PC-9 (cell line): ENCODE measurements around the gene PHYHIPL. TPM values are rescaled to one million over a fixed set of nuclear protein-coding genes. Genes with fewer than 3 reads are reported as not detected.

ENCODE experiments used
- BruUV-seq: library from RNA; stranded (reverse); fragments of 400-500 nt; replicated peaks from 2 replicates; lab custom pipeline; 2021; lab: Mats Ljungman, UMichigan
- CTCF ChIA-PET: fragments of 300-600 bp; sonication (Branson Sonifier 250); formaldehyde crosslinking; loops from one replicate; lab custom pipeline; 2022; ENCODE audit warnings: antibody characterized with exemption; lab: Charles Lee
- POLR2A ChIA-PET: fragments of 300-600 bp; sonication (Branson Sonifier 250); formaldehyde crosslinking; loops from one replicate; lab custom pipeline; 2022; ENCODE audit warnings: antibody characterized with exemption; ENCODE audit not compliant: unreplicated experiment; lab: Charles Lee
- DNase-seq, 2 experiments: peaks; one replicate each; pipeline versions ENCODE4 v3.0.0 to v3.0.0-alpha.2; 2015 to 2022; ENCODE audit warnings: mixed read lengths in 1 of 2
- H2AFZ ChIP-seq: fragments of 200-600 bp; sonication (generic); 2 replicates; pipeline ENCODE4 v1.8.1; 2017; ENCODE audit warnings: antibody characterized with exemption
- H3F3A ChIP-seq: fragments of 200-600 bp; sonication (generic); 2 replicates; pipeline ENCODE4 v1.8.1; 2017; ENCODE audit warnings: antibody characterized with exemption, mild to moderate bottlenecking, low read depth; ENCODE audit not compliant: insufficient read depth
- H3K27ac ChIP-seq: fragments of 200-600 bp; sonication (generic); 2 replicates; pipeline ENCODE4 v1.6.1; 2016; ENCODE audit warnings: mixed run types
- H3K27me3 ChIP-seq: fragments of 200-600 bp; sonication (generic); 2 replicates; pipeline ENCODE4 v1.6.1; 2016; ENCODE audit warnings: low read depth, mixed run types; ENCODE audit not compliant: insufficient read depth
- H3K36me3 ChIP-seq: fragments of 200-600 bp; sonication (generic); 2 replicates; pipeline ENCODE4 v1.6.1; 2016; ENCODE audit warnings: low read depth, mixed run types
- H3K4me1 ChIP-seq: fragments of 200-600 bp; sonication (generic); replicated peaks from 2 replicates; pipeline ENCODE4 v1.6.1; 2016; ENCODE audit warnings: mixed run types; ENCODE audit not compliant: insufficient read depth
- H3K4me2 ChIP-seq: fragments of 200-600 bp; sonication (generic); 2 replicates; pipeline ENCODE4 v1.6.1; 2017; ENCODE audit warnings: mixed run types
- H3K4me3 ChIP-seq: fragments of 200-600 bp; sonication (generic); 2 replicates; pipeline ENCODE4 v1.6.1; 2016; ENCODE audit warnings: mixed run types
- H3K79me2 ChIP-seq: fragments of 200-600 bp; sonication (generic); 2 replicates; pipeline ENCODE4 v1.6.1; 2017; ENCODE audit warnings: low read depth, mixed run types
- H3K9me2 ChIP-seq: fragments of 200-600 bp; sonication (generic); 2 replicates; pipeline ENCODE4 v1.8.1; 2017; ENCODE audit warnings: mild to moderate bottlenecking; ENCODE audit not compliant: insufficient read depth
- H3K9me3 ChIP-seq: fragments of 200-600 bp; sonication (generic); 2 replicates; pipeline ENCODE4 v1.8.1; 2016; ENCODE audit warnings: low read depth; ENCODE audit not compliant: insufficient read depth
- H4K20me1 ChIP-seq: fragments of 200-600 bp; sonication (generic); 2 replicates; pipeline ENCODE4 v1.8.1; 2017; ENCODE audit not compliant: insufficient read depth
- EZH2 ChIP-seq: fragments of 200-600 bp; sonication (generic); IDR thresholded peaks from 2 replicates; pipeline ENCODE4 v1.8.0; 2017; ENCODE audit warnings: antibody characterized with exemption, low read depth
- intact Hi-C: fragments of 100-400 bp; cut with micrococcal nuclease; formaldehyde crosslinking; loops from one replicate; pipeline ENCODE4 v1.10.0; 2022; ENCODE audit not compliant: unreplicated experiment
- total RNA-seq: library from RNA; stranded (reverse); gene quantifications from 2 replicates; pipeline ENCODE4 v1.2.3, GENCODE V29; 2021
- TF ChIP-seq, protein P1 (sequence below): fragments of 200-600 bp; sonication (generic); conservative IDR thresholded peaks from 2 replicates; pipeline ENCODE4 v1.6.1; 2017; ENCODE audit warnings: mixed run types, antibody characterized with exemption, mild to moderate bottlenecking, moderate library complexity

PHYHIPL gene
- total RNA-seq, 1 experiment from 2014 or later: not detected

DNA sequence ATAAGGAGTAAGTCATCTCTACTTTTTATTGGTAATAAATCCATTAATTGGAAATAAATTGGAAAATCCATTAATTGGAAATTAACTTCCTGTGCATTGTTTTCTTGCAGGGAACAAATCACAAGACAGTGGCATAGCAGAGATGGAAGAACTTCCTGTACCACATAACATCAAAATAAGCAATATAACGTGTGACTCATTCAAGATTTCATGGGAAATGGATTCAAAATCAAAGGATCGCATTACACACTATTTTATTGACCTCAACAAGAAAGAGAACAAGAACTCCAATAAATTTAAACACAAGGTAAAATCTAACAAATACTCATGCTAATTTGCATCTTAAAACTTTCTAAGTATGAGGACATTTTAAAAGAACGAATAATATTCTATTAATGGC is 57.8 kb downstream of the PHYHIPL start:
- no peak overlapping the region for H3K4me2 ChIP-seq
- H4K20me1 ChIP-seq: no peaks in the 10 kb centered on the region
- H2AFZ ChIP-seq: no peak overlapping the region
- ChIA-PET CTCF (no interaction called here), POLR2A (no interaction called here)
- no peak overlapping the region for H3K4me3 ChIP-seq
- intact Hi-C loops: loop anchor here (10.0 kb wide), 1 partner anchor 811 kb away; no protein-coding TSS in a partner anchor
- no TSS peak for BruUV-seq
- DNase-seq: no peak
- TF ChIP-seq, protein P1, sequence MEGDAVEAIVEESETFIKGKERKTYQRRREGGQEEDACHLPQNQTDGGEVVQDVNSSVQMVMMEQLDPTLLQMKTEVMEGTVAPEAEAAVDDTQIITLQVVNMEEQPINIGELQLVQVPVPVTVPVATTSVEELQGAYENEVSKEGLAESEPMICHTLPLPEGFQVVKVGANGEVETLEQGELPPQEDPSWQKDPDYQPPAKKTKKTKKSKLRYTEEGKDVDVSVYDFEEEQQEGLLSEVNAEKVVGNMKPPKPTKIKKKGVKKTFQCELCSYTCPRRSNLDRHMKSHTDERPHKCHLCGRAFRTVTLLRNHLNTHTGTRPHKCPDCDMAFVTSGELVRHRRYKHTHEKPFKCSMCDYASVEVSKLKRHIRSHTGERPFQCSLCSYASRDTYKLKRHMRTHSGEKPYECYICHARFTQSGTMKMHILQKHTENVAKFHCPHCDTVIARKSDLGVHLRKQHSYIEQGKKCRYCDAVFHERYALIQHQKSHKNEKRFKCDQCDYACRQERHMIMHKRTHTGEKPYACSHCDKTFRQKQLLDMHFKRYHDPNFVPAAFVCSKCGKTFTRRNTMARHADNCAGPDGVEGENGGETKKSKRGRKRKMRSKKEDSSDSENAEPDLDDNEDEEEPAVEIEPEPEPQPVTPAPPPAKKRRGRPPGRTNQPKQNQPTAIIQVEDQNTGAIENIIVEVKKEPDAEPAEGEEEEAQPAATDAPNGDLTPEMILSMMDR: no peak
- no peak for TF ChIP-seq EZH2
- no peak overlapping the region for H3K27ac ChIP-seq
- no peaks in the 10 kb centered on the region for H3K9me3 ChIP-seq
- no peaks in the 10 kb centered on the region for H3K27me3 ChIP-seq
- H3K79me2 ChIP-seq: no peaks in the 10 kb centered on the region
- no peaks in the 10 kb centered on the region; the same call in 1 of the 2 replicates for H3K9me2 ChIP-seq
- H3K36me3 ChIP-seq: no peaks in the 10 kb centered on the region
- no peaks in the 10 kb centered on the region for H3K4me1 ChIP-seq
- no peaks in the 10 kb centered on the region for H3F3A ChIP-seq

- no peak overlapping the region for H2AFZ ChIP-seq
- TF ChIP-seq, protein P1: peak; percentile 62
- no peak for TF ChIP-seq EZH2
- POLR2A ChIA-PET: no interaction called here
Observed at GRCh38 chr10:59234816-59235429, 58.5 kb downstream of the PHYHIPL start.

GRCh38 chr10:59236064-59236697 is 59.7 kb downstream of the PHYHIPL start:
- Histone ChIP-seq H3K4me1 (no peaks in the 10 kb centered on the region), H3K4me2 (no peak overlapping the region), H3K79me2 (no peaks in the 10 kb centered on the region), H2AFZ (no peak overlapping the region), H3F3A (no peaks in the 10 kb centered on the region), H3K9me2 (no peaks in the 10 kb centered on the region; the same call in 1 of the 2 replicates), H3K9me3 (no peaks in the 10 kb centered on the region), H3K36me3 (no peaks in the 10 kb centered on the region), H4K20me1 (no peaks in the 10 kb centered on the region), H3K27me3 (no peaks in the 10 kb centered on the region), H3K27ac (no peak overlapping the region), H3K4me3 (no peak overlapping the region)
- no peak for DNase-seq
- TF ChIP-seq, protein P1: no peak
- no peak for TF ChIP-seq EZH2
- no TSS peak for BruUV-seq
- CTCF ChIA-PET: interaction anchor here (0.7 kb wide), 1 partner anchor 460 kb away, joined by 19 read pairs; no protein-coding TSS in a partner anchor
- intact Hi-C loops: loop anchor here (10.0 kb wide), 1 partner anchor 809 kb away; no protein-coding TSS in a partner anchor
- POLR2A ChIA-PET: no interaction called here

More at GRCh38 chr10:59234816-59235429, 58.5 kb downstream of the PHYHIPL start:
- no peak overlapping the region for H3K4me2 ChIP-seq
- no peak overlapping the region for H3K4me3 ChIP-seq
- H3K36me3 ChIP-seq: no peaks in the 10 kb centered on the region
- H4K20me1 ChIP-seq: no peaks in the 10 kb centered on the region
- H3K27me3 ChIP-seq: no peaks in the 10 kb centered on the region
- no peak overlapping the region for H3K27ac ChIP-seq
- no peaks in the 10 kb centered on the region for H3K9me3 ChIP-seq
- peak in 1 of 2 experiments; percentile 1 for DNase-seq
- CTCF ChIA-PET: no interaction called here
- intact Hi-C loops: loop anchor here (10.0 kb wide), 1 partner anchor 810 kb away; no protein-coding TSS in a partner anchor
- no peaks in the 10 kb centered on the region for H3K79me2 ChIP-seq
- BruUV-seq: no TSS peak
- no peaks in the 10 kb centered on the region; the same call in 1 of the 2 replicates for H3K9me2 ChIP-seq
- H3K4me1 ChIP-seq: no peaks in the 10 kb centered on the region
- no peaks in the 10 kb centered on the region for H3F3A ChIP-seq
